GM21717 (cell line): ENCODE data around the gene CCT8L2.
"Not testable (repeated sequence)": the region's sequence is repeated elsewhere in the genome, so short reads cannot be mapped to it uniquely, and the experiment has no call there.

Experiments used
- ATAC-seq: cut with Tn5 transposase; IDR thresholded peaks from one replicate; pipeline ENCODE4 v1.9.1; 2021; ENCODE audit warnings: mild to moderate bottlenecking, moderate library complexity; ENCODE audit not compliant: unreplicated experiment

CCT8L2 gene

GRCh38 chr22:16592710-16593109, at the start of gene CCT8L2:
Gene CCT8L2 (minus strand): TSS chr22:16592810. CDS start chr22:16592550, 260 bp downstream.
- not testable (repeated sequence) for ATAC-seq

GRCh38 chr22:16635442-16635841, 42.8 kb upstream of the CCT8L2 start:
- not testable (repeated sequence) for ATAC-seq

- ATAC-seq = not testable (repeated sequence)
These were observed 41.5 kb upstream of the CCT8L2 start for GRCh38 chr22:16634092-16634491.

GRCh38 chr22:16628476-16628875, 35.9 kb upstream of the CCT8L2 start:
- not testable (repeated sequence) for ATAC-seq

GRCh38 chr22:16625018-16625417, 32.4 kb upstream of the CCT8L2 start:
- ATAC-seq = not testable (repeated sequence)

- ATAC-seq = not testable (repeated sequence)
These were observed 31.0 kb upstream of the CCT8L2 start for GRCh38 chr22:16623595-16623994.

GRCh38 chr22:16617516-16617915, 24.9 kb upstream of the CCT8L2 start:
- ATAC-seq = not testable (repeated sequence)

GRCh38 chr22:16616390-16616938, 23.9 kb upstream of the CCT8L2 start:
- ATAC-seq = not testable (repeated sequence)

- not testable (repeated sequence) for ATAC-seq
These were observed 23.1 kb upstream of the CCT8L2 start for GRCh38 chr22:16615606-16616245.

GRCh38 chr22:16609548-16610261, 17.1 kb upstream of the CCT8L2 start:
- ATAC-seq = no peak

- ATAC-seq = no peak
These were observed 16.3 kb upstream of the CCT8L2 start for GRCh38 chr22:16608931-16609330.

GRCh38 chr22:16604257-16604998, 11.8 kb upstream of the CCT8L2 start:
- not testable (repeated sequence) for ATAC-seq

GRCh38 chr22:16603770-16604242, 11.2 kb upstream of the CCT8L2 start:
- not testable (repeated sequence) for ATAC-seq

- no peak for ATAC-seq
These were observed 10.8 kb upstream of the CCT8L2 start for GRCh38 chr22:16603448-16603768.

- not testable (repeated sequence) for ATAC-seq
These were observed 10.3 kb upstream of the CCT8L2 start for GRCh38 chr22:16602728-16603447.

- ATAC-seq = not testable (repeated sequence)
These were observed 9.7 kb upstream of the CCT8L2 start for GRCh38 chr22:16602224-16602727.

GRCh38 chr22:16601437-16602223, 9.0 kb upstream of the CCT8L2 start:
- ATAC-seq = no peak

- ATAC-seq = not testable (repeated sequence)
These were observed 8.2 kb upstream of the CCT8L2 start for GRCh38 chr22:16600644-16601436.

- ATAC-seq = not testable (repeated sequence)
These were observed 7.0 kb upstream of the CCT8L2 start for GRCh38 chr22:16599648-16600047.
